CD14-positive monocyte (primary cell): Measurements from ENCODE around the gene SPATS2. TPM values are rescaled to one million over a fixed set of nuclear protein-coding genes. Genes with fewer than 3 reads are reported as not detected.

ENCODE experiments used
- DNase-seq, 3 donors: peaks; one replicate each; pipeline ENCODE4 v3.0.0-alpha.2; 2011 to 2022
- H2AFZ ChIP-seq: 2 replicates; pipeline ENCODE4 v1.6.0; 2012; ENCODE audit warnings: mild to moderate bottlenecking, low read depth, low read length, inconsistent platforms; ENCODE audit not compliant: insufficient read depth, poor library complexity, severe bottlenecking
- H3K27ac ChIP-seq, 2 donors: 1 replicate in 1 of 2; 2 replicates in 1 of 2; pipeline ENCODE4 v1.5.1; 2012 to 2013; ENCODE audit warnings: low read length in 2 of 2, control low read depth in 1 of 2, inconsistent platforms in 1 of 2, low read depth in 1 of 2, mild to moderate bottlenecking in 1 of 2
- H3K27me3 ChIP-seq, 2 donors: one replicate each; pipeline versions ENCODE4 v1.6.0 to v1.6.1; 2011 to 2013; ENCODE audit warnings: low read length in 2 of 2; ENCODE audit not compliant: control insufficient read depth in 2 of 2, insufficient read depth in 2 of 2
- H3K36me3 ChIP-seq, 2 donors: replicated peaks in 1 of 2; 1 replicate in 1 of 2; 2 replicates in 1 of 2; pipeline versions ENCODE4 v1.5.1 to v1.6.1; 2012 to 2013; ENCODE audit warnings: low read length in 2 of 2, control low read depth in 1 of 2, inconsistent platforms in 1 of 2, mild to moderate bottlenecking in 1 of 2; ENCODE audit not compliant: insufficient read depth in 2 of 2, control insufficient read depth in 1 of 2
- H3K4me1 ChIP-seq, 2 donors: 1 replicate in 1 of 2; 2 replicates in 1 of 2; pipeline versions ENCODE4 v1.5.1 to v1.6.1; 2012 to 2013; ENCODE audit warnings: low read length in 2 of 2, control low read depth in 1 of 2, inconsistent platforms in 1 of 2, mild to moderate bottlenecking in 1 of 2, moderate library complexity in 1 of 2; ENCODE audit not compliant: insufficient read depth in 2 of 2, control insufficient read depth in 1 of 2
- H3K4me2 ChIP-seq: replicated peaks from 2 replicates; pipeline ENCODE3; 2012; ENCODE audit warnings: low read length, moderate library complexity, mild to moderate bottlenecking; ENCODE audit not compliant: poor library complexity, severe bottlenecking; ENCODE audit errors: extremely low read depth
- H3K4me3 ChIP-seq, 3 experiments: fragments of 200-600 bp in 1 of 3; sonication (generic) in 1 of 3; replicated peaks in 1 of 3; 1 replicate in 2 of 3; 2 replicates in 1 of 3; pipeline ENCODE4 v1.5.1; 2011 to 2013; ENCODE audit warnings: low read length in 3 of 3, mild to moderate bottlenecking in 3 of 3, control low read depth in 2 of 3, low read depth in 2 of 3, inconsistent platforms in 1 of 3, moderate library complexity in 1 of 3
- H3K79me2 ChIP-seq: 2 replicates; pipeline ENCODE4 v1.6.0; 2012; ENCODE audit warnings: mild to moderate bottlenecking, control low read depth, inconsistent platforms, low read length, moderate library complexity; ENCODE audit not compliant: insufficient read depth
- H3K9ac ChIP-seq: 2 replicates; pipeline ENCODE4 v1.6.0; 2017; ENCODE audit warnings: low read length, mild to moderate bottlenecking; ENCODE audit not compliant: insufficient read depth, poor library complexity, severe bottlenecking
- H3K9me3 ChIP-seq, 2 donors: replicated peaks in 1 of 2; 1 replicate in 1 of 2; 2 replicates in 1 of 2; pipeline versions ENCODE4 v1.5.1 to v1.6.1; 2012 to 2013; ENCODE audit warnings: low read length in 2 of 2, control low read depth in 1 of 2; ENCODE audit not compliant: control insufficient read depth in 1 of 2, insufficient read depth in 1 of 2
- H4K20me1 ChIP-seq: 2 replicates; pipeline ENCODE4 v1.6.0; 2012; ENCODE audit warnings: mild to moderate bottlenecking, low read length, control low read depth, moderate library complexity; ENCODE audit not compliant: insufficient read depth
- H3K27ac Mint-ChIP-seq, 7 donors: one replicate each; pipeline ENCODE4 v1.8.0; 2020; ENCODE audit warnings: mild to moderate bottlenecking in 7 of 7, mixed read lengths in 7 of 7, moderate library complexity in 6 of 7, inconsistent platforms in 2 of 7
- H3K27me3 Mint-ChIP-seq, 3 donors: one replicate each; pipeline ENCODE4 v1.8.0; 2021 to 2022; ENCODE audit warnings: low read depth in 3 of 3, mild to moderate bottlenecking in 3 of 3, mixed read lengths in 3 of 3, moderate library complexity in 3 of 3, inconsistent platforms in 1 of 3
- H3K36me3 Mint-ChIP-seq, 2 donors: one replicate each; pipeline ENCODE4 v1.8.0; 2020; ENCODE audit warnings: mixed read lengths in 2 of 2, inconsistent platforms in 1 of 2, mild to moderate bottlenecking in 1 of 2
- H3K4me1 Mint-ChIP-seq: one replicate; pipeline ENCODE4 v1.8.0; 2020; ENCODE audit warnings: mild to moderate bottlenecking, mixed read lengths
- H3K4me3 Mint-ChIP-seq, 2 donors: one replicate each; pipeline ENCODE4 v1.8.0; 2020; ENCODE audit warnings: mild to moderate bottlenecking in 2 of 2, mixed read lengths in 2 of 2, moderate library complexity in 1 of 2
- H3K9me3 Mint-ChIP-seq, 7 donors: one replicate each; pipeline ENCODE4 v1.8.0; 2020 to 2022; ENCODE audit warnings: mixed read lengths in 7 of 7, mild to moderate bottlenecking in 6 of 7, moderate library complexity in 6 of 7, inconsistent platforms in 2 of 7
- CTCF ChIP-seq: fragments of 200-600 bp; IDR thresholded peaks from one replicate; pipeline ENCODE4 v1.8.0; 2022; ENCODE audit warnings: antibody characterized with exemption, mild to moderate bottlenecking
- WGBS: methylation state at CpG from one replicate; pipeline ENCODE4 v1.1.5; 2013; ENCODE audit warnings: missing lambda C conversion rate; ENCODE audit not compliant: insufficient coverage; 5-methylcytosine and 5-hydroxymethylcytosine counted together
- intact Hi-C, 2 donors: fragments of 100-400 bp; cut with micrococcal nuclease; formaldehyde crosslinking; loops; one replicate each; pipeline versions ENCODE4 v1.15.0 to v1.15.1; 2023
- polyA plus RNA-seq, 3 donors: library from polyadenylated mRNA; depleted of rRNA in 1 of 3; unstranded in 2 of 3; stranded (reverse) in 1 of 3; fragments of 300-500 nt in 2 of 3; fragments of >200 nt in 1 of 3; fragmentation: Illumina TruSeq in 2 of 3; gene quantifications; 1 replicate in 2 of 3; 2 replicates in 1 of 3; pipeline ENCODE4 v1.2.3, GENCODE V29; 2012 to 2021

SPATS2 gene
- polyA plus RNA-seq, 3 donors, result 1.1 to 3.2 (median 1.8) TPM

GRCh38 chr12:49359671-49360070, 7.6 kb upstream of the SPATS2 start:
- peaks cover 6 to 21% (median 17%) of the 10 kb centered on the region in 3 donors for H3K27me3 Mint-ChIP-seq
- no peaks in the 10 kb centered on the region for H3K9me3 ChIP-seq
- H3K27ac Mint-ChIP-seq, result no peak overlapping the region
- H3K79me2 ChIP-seq, result no peaks in the 10 kb centered on the region
- no CpG with 5 or more reads among the region's 7 CpGs for WGBS
- H3K4me1 ChIP-seq, result peaks cover 4 to 5% of the 10 kb centered on the region in 2 donors
- no peaks in the 10 kb centered on the region for H3K36me3 Mint-ChIP-seq
- no peaks in the 10 kb centered on the region for H3K9me3 Mint-ChIP-seq
- no peak overlapping the region for H3K4me3 ChIP-seq
- H3K4me2 ChIP-seq, result no peak overlapping the region
- H3K36me3 ChIP-seq, result no peaks in the 10 kb centered on the region
- H4K20me1 ChIP-seq, result no peaks in the 10 kb centered on the region
- no peak for TF ChIP-seq CTCF
- no peak overlapping the region for H2AFZ ChIP-seq
- H3K9ac ChIP-seq, result no peak overlapping the region
- H3K27me3 ChIP-seq, result peaks cover 1 to 2% of the 10 kb centered on the region in 2 donors
- H3K27ac ChIP-seq, result no peak overlapping the region
- intact Hi-C loops, result loop anchor here (2.0 to 5.0 kb wide), 2 partner anchors 155 to 223 kb away; no protein-coding TSS in a partner anchor
- peaks cover 4% of the 10 kb centered on the region for H3K4me1 Mint-ChIP-seq
- no peak overlapping the region for H3K4me3 Mint-ChIP-seq
- DNase-seq, result no peak

GRCh38 chr12:49362077-49362476, 5.2 kb upstream of the SPATS2 start:
- intact Hi-C loops, result no loop called here
- WGBS, result no CpG with 5 or more reads among the region's 1 CpG
- H3K27ac Mint-ChIP-seq, result no peak overlapping the region

More at GRCh38 chr12:49362077-49362476, 5.2 kb upstream of the SPATS2 start:
- Mint-ChIP-seq H3K9me3 (no peaks in the 10 kb centered on the region), H3K36me3 (no peaks in the 10 kb centered on the region), H3K4me3 (no peak overlapping the region), H3K4me1 (peaks cover 21% of the 10 kb centered on the region), H3K27me3 (peaks cover 2 to 12% (median 7%) of the 10 kb centered on the region in 3 donors)
- H3K4me2 ChIP-seq, result no peak overlapping the region
- H4K20me1 ChIP-seq, result no peaks in the 10 kb centered on the region
- peaks cover 23% of the 10 kb centered on the region in 2 donors for H3K4me1 ChIP-seq
- H3K36me3 ChIP-seq, result no peaks in the 10 kb centered on the region
- H3K27ac ChIP-seq, result no peak overlapping the region
- no peak overlapping the region for H2AFZ ChIP-seq
- H3K27me3 ChIP-seq, result no peaks in the 10 kb centered on the region
- H3K79me2 ChIP-seq, result no peaks in the 10 kb centered on the region
- DNase-seq, result no peak
- H3K9ac ChIP-seq, result no peak overlapping the region
- no peaks in the 10 kb centered on the region for H3K9me3 ChIP-seq
- TF ChIP-seq CTCF, result no peak
- H3K4me3 ChIP-seq, result no peak overlapping the region
